Measurements from ENCODE around the gene PHIP.
"Not testable (repeated sequence)": the region's sequence is repeated elsewhere in the genome, so short reads cannot be mapped to it uniquely, and the experiment has no call there.

The PHIP gene

DNA sequence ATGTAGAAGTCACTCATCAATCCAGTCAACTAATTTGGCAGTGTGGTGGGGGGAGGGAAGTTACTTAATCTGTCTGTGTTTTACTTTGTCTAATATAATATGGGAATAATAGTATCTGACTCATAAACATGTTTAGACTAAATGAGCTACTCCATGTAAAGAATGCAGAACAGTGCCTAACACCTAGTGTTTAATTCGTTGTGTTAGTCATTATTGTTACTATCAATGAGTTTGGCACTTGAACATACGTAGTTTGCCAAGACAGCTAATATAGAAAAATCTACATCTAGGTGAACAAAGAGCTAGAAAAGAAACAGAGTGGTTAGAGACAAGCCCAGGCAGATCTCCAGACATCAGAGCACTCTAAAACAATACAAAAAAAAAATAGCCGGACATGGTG lies 161.6 kb downstream of the PHIP start:
- DNase-seq = no peak

DNA sequence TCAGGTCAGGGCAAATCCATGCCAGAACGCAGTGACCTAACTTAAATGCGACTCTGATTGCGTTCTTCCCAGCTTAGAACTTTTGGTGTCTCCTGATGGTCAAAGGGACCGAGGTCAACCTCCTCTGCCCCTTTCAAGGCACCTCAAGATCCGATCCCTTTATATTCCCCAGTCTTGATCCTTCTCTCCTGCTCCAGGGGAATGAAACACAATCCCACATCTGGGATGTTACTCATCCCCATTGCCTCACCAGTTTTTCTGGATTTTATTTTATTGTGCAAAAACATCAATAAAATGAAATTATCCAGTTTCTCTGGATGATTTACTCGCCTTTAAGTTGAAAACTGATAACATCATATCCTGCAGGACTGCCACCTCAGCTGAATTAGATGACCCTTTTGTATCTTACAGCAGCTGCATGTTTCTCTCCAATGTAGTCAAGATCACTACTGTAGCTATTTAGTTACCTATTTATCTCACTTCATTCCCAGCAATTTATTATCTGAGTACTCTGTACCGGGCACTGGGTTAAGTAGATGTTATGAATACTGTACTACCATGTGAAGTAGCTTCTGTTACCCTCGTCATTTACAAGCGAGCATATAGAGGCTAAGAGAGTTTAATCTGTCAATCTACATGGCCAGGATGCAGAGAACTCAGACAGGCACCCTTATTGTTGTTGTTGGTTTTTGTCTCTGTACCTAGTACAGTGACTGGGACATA lies 166.7 kb downstream of the PHIP start:
- no peak for DNase-seq

DNA sequence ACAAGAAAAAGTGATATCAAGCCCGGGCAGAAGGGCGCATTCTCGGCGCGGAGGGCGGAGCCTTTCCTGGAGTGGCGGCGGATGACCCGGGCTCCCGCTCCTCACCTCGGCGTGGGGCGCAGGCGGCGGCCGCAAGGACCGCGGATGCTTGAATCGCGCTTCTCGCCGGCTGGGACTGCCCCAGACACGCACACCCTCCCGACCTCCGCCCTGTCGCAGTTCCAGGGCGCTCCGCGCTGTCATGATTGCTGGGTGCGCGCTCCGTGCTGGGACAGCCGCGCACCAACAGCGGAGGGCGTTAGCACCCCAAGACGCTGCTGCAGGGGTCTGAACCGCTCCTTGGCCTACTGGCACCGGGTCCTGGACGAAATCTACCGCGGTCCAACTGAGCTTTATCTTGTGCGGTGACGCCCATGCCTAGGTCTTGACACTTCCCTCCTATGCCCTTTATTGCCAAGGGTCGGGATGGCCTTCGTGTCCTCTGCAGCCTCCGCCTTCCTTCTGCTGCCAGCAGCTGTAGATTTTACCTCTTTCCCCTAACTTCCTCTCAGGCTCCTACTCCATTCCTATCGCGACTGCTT lies 167.4 kb downstream of the PHIP start:
- no peak for DNase-seq

DNA sequence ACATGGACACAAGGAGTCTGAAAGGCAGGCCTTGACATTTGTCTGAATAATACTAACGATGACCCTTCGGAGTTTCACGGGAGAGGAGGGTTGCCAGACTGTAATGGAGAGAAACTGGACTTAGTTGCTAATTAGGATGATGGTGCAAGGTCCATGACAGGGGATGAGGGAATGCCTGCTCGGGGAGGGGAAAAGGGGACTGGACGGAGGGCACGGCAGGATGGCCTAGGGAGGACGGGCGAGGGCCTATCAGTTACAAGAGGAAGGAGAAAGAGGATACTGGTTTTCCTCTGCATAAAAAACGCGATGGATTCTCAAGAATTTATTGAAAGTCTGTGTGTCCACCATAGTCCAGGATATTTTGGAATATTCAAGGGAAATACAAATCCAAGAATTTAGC lies 168.0 kb downstream of the PHIP start:
- no peak for DNase-seq

DNA sequence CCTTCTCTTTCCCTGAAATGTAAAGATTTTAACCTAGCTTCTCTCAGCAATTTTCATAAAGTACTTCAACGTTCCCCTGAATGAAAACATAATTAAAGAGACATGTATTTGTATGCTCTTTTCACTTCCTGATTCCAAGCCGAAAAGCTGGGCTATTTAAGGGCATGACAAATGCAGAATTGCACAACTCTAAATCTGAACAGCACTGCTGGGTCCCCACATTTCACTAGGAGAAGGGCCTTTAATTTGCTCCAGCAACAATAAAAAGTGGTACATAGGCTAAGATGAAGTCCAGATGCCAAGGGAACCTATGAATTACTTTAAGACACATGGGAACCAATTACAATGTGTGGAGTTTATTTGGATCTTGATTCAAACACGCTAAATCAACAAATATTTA lies 168.7 kb downstream of the PHIP start:
- no peak for DNase-seq

DNA sequence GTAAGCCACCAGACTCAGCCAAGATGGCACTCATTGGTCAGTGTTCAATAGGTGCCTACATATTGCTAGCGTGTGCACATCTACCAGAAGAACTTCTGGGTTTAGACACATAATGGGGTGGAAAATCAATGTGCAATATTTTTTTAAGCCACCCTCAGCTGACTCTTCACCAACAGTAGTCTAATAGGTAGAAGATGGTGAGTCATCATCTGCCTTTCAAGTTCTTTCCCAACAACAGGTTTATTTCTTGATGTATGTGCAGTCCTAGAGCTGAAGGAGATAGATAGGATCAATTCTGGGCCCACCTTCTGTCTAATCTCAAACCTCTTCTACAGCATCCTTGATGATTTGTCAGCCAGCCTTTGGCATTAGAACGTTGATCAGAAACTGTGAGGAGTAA lies 169.4 kb downstream of the PHIP start:
- DNase-seq = no peak

DNA sequence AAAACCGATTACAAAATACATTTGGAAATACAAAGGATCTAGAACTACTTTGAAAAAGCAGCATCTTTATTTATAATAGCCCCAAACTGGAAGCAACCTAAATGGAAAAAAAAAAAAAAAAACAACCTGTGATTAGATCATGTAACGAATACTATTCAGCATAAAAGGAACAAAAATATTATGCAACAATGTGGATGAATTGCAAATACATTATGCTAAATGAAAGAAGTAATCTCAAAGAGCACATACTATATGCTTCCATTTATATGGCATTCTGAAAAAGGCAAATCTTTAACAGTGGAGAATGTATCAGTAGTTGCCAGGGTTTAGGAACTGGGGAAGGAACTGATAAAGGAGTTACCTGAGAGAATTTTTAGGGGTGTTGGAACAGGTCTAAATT lies 181.8 kb downstream of the PHIP start:
- no peak for DNase-seq

DNA sequence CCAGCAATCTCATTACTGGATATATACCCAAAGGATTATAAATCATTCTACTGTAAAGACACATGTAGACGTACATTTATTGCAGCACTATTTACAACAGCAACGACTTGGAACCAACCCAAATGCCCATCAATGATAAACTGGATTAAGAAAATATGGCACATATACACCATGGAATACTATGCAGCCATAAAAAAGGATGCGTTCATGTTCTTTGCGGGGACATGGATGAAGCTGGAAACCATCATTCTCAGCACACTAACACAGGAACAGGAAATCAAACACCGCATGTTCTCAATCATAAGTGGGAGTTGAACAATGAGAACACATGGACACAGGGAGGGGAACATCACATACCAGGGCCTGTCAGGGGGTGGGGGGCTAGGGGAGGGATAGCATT lies 188.2 kb downstream of the PHIP start:
- not testable (repeated sequence) for DNase-seq

Data from NCI-H1436 (cell line).